MM.1S (cell line): ENCODE data around the gene FAM181A.
A peak's percentile ranks its signal among the peaks of the same experiment; 100 is the strongest.

Experiments
- DNase-seq: peaks from one replicate; pipeline ENCODE4 v3.0.0-alpha.2; 2015
- H2AFZ ChIP-seq: fragments of 300-600 bp; sonication (generic); 2 replicates; pipeline ENCODE4 v1.6.0; 2016; ENCODE audit warnings: antibody characterized with exemption, low read length
- H3F3A ChIP-seq: fragments of 300-600 bp; sonication (generic); 2 replicates; pipeline ENCODE4 v1.6.1; 2016; ENCODE audit warnings: mild to moderate bottlenecking, antibody characterized with exemption, low read length, moderate library complexity, mixed read lengths; ENCODE audit not compliant: insufficient read depth
- H3K27ac ChIP-seq: fragments of 300-600 bp; sonication (generic); 2 replicates; pipeline ENCODE4 v1.5.1; 2016; ENCODE audit warnings: mild to moderate bottlenecking, low read length
- H3K27me3 ChIP-seq: fragments of 300-600 bp; sonication (generic); replicated peaks from 2 replicates; pipeline ENCODE4 v1.6.0; 2016; ENCODE audit warnings: low read length; ENCODE audit not compliant: insufficient read depth
- H3K36me3 ChIP-seq: fragments of 300-600 bp; sonication (generic); replicated peaks from 2 replicates; pipeline ENCODE4 v1.6.1; 2016; ENCODE audit warnings: mild to moderate bottlenecking, low read length, mixed read lengths; ENCODE audit not compliant: insufficient read depth
- H3K4me1 ChIP-seq: fragments of 300-600 bp; sonication (generic); 2 replicates; pipeline ENCODE4 v1.6.1; 2016; ENCODE audit warnings: low read length, mixed read lengths
- H3K4me2 ChIP-seq: fragments of 300-600 bp; sonication (generic); 2 replicates; pipeline ENCODE4 v1.6.0; 2016; ENCODE audit warnings: low read depth, low read length
- H3K4me3 ChIP-seq: fragments of 300-600 bp; sonication (generic); 2 replicates; pipeline ENCODE4 v1.5.1; 2016; ENCODE audit warnings: low read length, mixed read lengths
- H3K79me2 ChIP-seq: fragments of 300-600 bp; sonication (generic); 2 replicates; pipeline ENCODE4 v1.6.1; 2016; ENCODE audit warnings: mixed run types, low read length, mixed read lengths
- H3K9ac ChIP-seq: fragments of 300-600 bp; sonication (generic); 2 replicates; pipeline ENCODE4 v1.6.1; 2016; ENCODE audit warnings: low read length, mixed read lengths
- H3K9me2 ChIP-seq: fragments of 300-600 bp; sonication (generic); replicated peaks from 2 replicates; pipeline ENCODE4 v1.6.1; 2016; ENCODE audit warnings: mild to moderate bottlenecking, low read length, mixed read lengths; ENCODE audit not compliant: insufficient read depth
- H3K9me3 ChIP-seq: fragments of 300-600 bp; sonication (generic); replicated peaks from 2 replicates; pipeline ENCODE4 v1.6.1; 2016; ENCODE audit warnings: mild to moderate bottlenecking, low read length, mixed read lengths; ENCODE audit not compliant: insufficient read depth
- H4K20me1 ChIP-seq: fragments of 300-600 bp; sonication (generic); 2 replicates; pipeline ENCODE4 v1.6.1; 2016; ENCODE audit warnings: mild to moderate bottlenecking, low read length, moderate library complexity, mixed read lengths; ENCODE audit not compliant: insufficient read depth
- CTCF ChIP-seq: fragments of 300-600 bp; sonication (generic); IDR thresholded peaks from 2 replicates; pipeline ENCODE4 v1.5.1; 2016; ENCODE audit warnings: antibody characterized with exemption, low read length, mixed read lengths
- EZH2 ChIP-seq: fragments of 300-600 bp; sonication (generic); optimal IDR thresholded peaks from 2 replicates; pipeline ENCODE3; 2017; ENCODE audit warnings: low read depth, mild to moderate bottlenecking, antibody characterized with exemption, low read length, mixed read lengths
- EZH2phosphoT487 ChIP-seq: fragments of 300-600 bp; sonication (generic); IDR thresholded peaks from 2 replicates; pipeline ENCODE4 v1.6.1; 2018; ENCODE audit warnings: antibody characterized with exemption, low read length

The FAM181A gene

GRCh38 chr14:93963692-93964091 is 36.5 kb downstream of the FAM181A start:
- no peaks in the 10 kb centered on the region for H3K9me2 ChIP-seq
- no peak overlapping the region for H3K4me3 ChIP-seq
- H3K9me3 ChIP-seq = no peaks in the 10 kb centered on the region
- H4K20me1 ChIP-seq = no peaks in the 10 kb centered on the region
- H3K79me2 ChIP-seq = no peaks in the 10 kb centered on the region
- TF ChIP-seq EZH2 (no peak), EZH2phosphoT487 (no peak), CTCF (no peak)
- H3K4me1 ChIP-seq = peaks cover 45% of the 10 kb centered on the region
- no peaks in the 10 kb centered on the region for H3K27me3 ChIP-seq
- no peak overlapping the region for H2AFZ ChIP-seq
- peak overlapping the region; percentile 95; the same call in 1 of the 2 replicates for H3K27ac ChIP-seq
- peak overlapping the region; percentile 50; the same call in 1 of the 2 replicates for H3K4me2 ChIP-seq
- H3K9ac ChIP-seq = no peak overlapping the region
- no peaks in the 10 kb centered on the region for H3K36me3 ChIP-seq
- no peak for DNase-seq
- peaks cover 17% of the 10 kb centered on the region for H3F3A ChIP-seq

- peaks cover 13% of the 10 kb centered on the region for H3F3A ChIP-seq
- H3K36me3 ChIP-seq = no peaks in the 10 kb centered on the region
- no peaks in the 10 kb centered on the region for H3K79me2 ChIP-seq
- DNase-seq = no peak
- no peak overlapping the region for H3K4me3 ChIP-seq
- no peaks in the 10 kb centered on the region for H3K9me3 ChIP-seq
- no peak overlapping the region for H3K4me2 ChIP-seq
- H4K20me1 ChIP-seq = no peaks in the 10 kb centered on the region
- H2AFZ ChIP-seq = no peak overlapping the region
- no peak overlapping the region for H3K27ac ChIP-seq
- no peaks in the 10 kb centered on the region for H3K27me3 ChIP-seq
- no peak overlapping the region for H3K9ac ChIP-seq
- H3K4me1 ChIP-seq = peaks cover 40% of the 10 kb centered on the region
- TF ChIP-seq CTCF = no peak
- TF ChIP-seq EZH2 = no peak
- TF ChIP-seq EZH2phosphoT487 = no peak
- H3K9me2 ChIP-seq = no peaks in the 10 kb centered on the region
These were observed 37.1 kb downstream of the FAM181A start for GRCh38 chr14:93964281-93964680.

- Histone ChIP-seq H3K4me3 (no peak overlapping the region), H3K36me3 (no peaks in the 10 kb centered on the region), H3F3A (peaks cover 13% of the 10 kb centered on the region), H3K4me2 (no peak overlapping the region), H3K4me1 (peaks cover 37% of the 10 kb centered on the region), H2AFZ (no peak overlapping the region), H4K20me1 (no peaks in the 10 kb centered on the region), H3K27ac (no peak overlapping the region), H3K27me3 (no peaks in the 10 kb centered on the region), H3K9ac (no peak overlapping the region), H3K79me2 (no peaks in the 10 kb centered on the region), H3K9me3 (no peaks in the 10 kb centered on the region), H3K9me2 (no peaks in the 10 kb centered on the region)
- TF ChIP-seq EZH2phosphoT487 = no peak
- no peak for TF ChIP-seq EZH2
- TF ChIP-seq CTCF = no peak
- DNase-seq = no peak
These were observed 37.7 kb downstream of the FAM181A start for GRCh38 chr14:93964820-93965286.
